Stimulated activated naive B cell treated with anti-CD40 and anti-IgM and Interleukin-4, amounts not matched to agents 10 μg/mL and 1 μg/mL and 100 μg/mL, for 72 hours (primary cell): ENCODE results near the gene DENND4C.

Experiments
- ATAC-seq, 2 donors: fragments of 150-1000 bp; cut with Tn5 transposase; replicated peaks; 2 replicates each; pipeline ENCODE4 v1.10.0; 2021; ENCODE audit warnings: moderate library complexity in 1 of 2
- DNase-seq: peaks from one replicate; pipeline ENCODE4 v3.0.0; 2021
- H3K27ac Mint-ChIP-seq: one replicate; pipeline ENCODE4 v1.8.0; 2022; ENCODE audit warnings: mild to moderate bottlenecking, mixed read lengths
- H3K27me3 Mint-ChIP-seq, 2 donors: one replicate each; pipeline ENCODE4 v1.8.0; 2022; ENCODE audit warnings: mixed read lengths in 2 of 2
- H3K36me3 Mint-ChIP-seq, 2 donors: one replicate each; pipeline ENCODE4 v1.8.0; 2022; ENCODE audit warnings: mixed read lengths in 2 of 2, mild to moderate bottlenecking in 1 of 2
- H3K4me1 Mint-ChIP-seq, 2 donors: one replicate each; pipeline ENCODE4 v1.8.0; 2022; ENCODE audit warnings: mixed read lengths in 2 of 2, mild to moderate bottlenecking in 1 of 2
- H3K4me3 Mint-ChIP-seq, 2 donors: one replicate each; pipeline ENCODE4 v1.8.0; 2022; ENCODE audit warnings: mild to moderate bottlenecking in 2 of 2, mixed read lengths in 2 of 2, moderate library complexity in 1 of 2
- H3K9me3 Mint-ChIP-seq, 2 donors: one replicate each; pipeline ENCODE4 v1.8.0; 2022; ENCODE audit warnings: mixed read lengths in 2 of 2, mild to moderate bottlenecking in 1 of 2

The DENND4C gene

DNA sequence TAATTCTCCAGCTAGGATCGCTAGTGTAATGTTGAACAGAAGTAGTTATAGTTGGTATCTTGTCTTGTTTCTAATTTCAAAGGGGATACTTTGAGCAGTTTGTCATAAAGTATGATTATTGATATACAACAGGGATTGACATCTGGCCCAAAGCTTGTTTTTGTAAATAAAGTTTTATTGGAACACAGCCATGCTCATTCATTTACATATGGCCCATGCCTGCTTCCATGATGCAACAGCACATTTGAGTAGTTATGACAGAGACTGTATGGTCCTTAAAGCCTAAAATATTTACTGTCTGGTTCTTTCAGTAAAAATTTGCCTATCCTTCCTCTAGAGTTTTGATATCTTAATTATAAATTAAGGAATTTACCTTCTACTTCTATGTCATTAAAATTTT lies 79.8 kb downstream of the DENND4C start:
- DNase-seq: no peak
- Mint-ChIP-seq H3K9me3 (no peaks in the 10 kb centered on the region), H3K27me3 (no peaks in the 10 kb centered on the region), H3K27ac (no peak overlapping the region), H3K36me3 (peaks cover 15 to 30% of the 10 kb centered on the region in 2 donors), H3K4me1 (no peaks in the 10 kb centered on the region), H3K4me3 (no peak overlapping the region)
- no peak for ATAC-seq

DNA sequence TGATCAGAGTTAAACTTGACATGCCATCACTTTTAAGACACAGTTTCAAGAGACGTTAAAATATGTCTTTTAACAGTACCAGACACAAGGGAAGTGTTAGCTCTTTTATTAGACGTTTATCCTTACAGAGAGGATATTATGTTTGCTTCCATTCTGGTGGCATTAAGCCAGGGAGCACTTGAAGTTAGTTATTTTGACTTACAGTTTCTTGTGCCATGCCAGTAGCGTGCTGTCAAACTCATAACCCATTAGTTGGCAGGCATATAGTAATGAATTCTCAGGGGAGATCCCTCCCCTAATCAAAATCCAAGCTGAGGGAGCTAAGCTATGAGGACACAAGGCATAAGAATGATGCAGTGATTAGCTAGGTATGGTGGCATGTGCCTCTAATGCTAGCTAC lies 83.1 kb downstream of the DENND4C start:
- ATAC-seq: no peak
- DNase-seq: no peak
- Mint-ChIP-seq H3K36me3 (peaks cover 8 to 11% of the 10 kb centered on the region in 2 donors), H3K27me3 (no peaks in the 10 kb centered on the region), H3K4me3 (no peak overlapping the region), H3K9me3 (no peaks in the 10 kb centered on the region), H3K4me1 (no peaks in the 10 kb centered on the region), H3K27ac (no peak overlapping the region)

DNA sequence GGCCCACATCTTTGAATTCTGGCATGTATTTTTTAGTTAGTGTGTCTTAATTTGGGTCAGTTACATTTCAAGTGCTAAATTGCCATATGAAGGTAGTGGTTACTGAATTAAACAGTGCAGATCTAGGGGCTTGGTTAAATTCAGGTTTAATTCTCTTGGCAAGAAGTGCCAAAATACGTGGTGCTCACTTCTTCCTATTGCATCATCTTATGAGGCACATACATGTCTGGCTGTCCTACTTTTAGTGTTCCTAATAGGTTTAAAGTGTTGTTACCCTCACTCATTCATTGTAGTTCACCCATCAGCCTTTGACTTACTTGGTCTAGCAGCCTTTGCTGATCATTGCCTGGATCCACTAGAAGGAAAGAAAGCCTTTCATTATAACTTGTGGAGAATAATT lies 90.0 kb downstream of the DENND4C start:
- Mint-ChIP-seq H3K27me3 (no peaks in the 10 kb centered on the region), H3K27ac (no peak overlapping the region), H3K4me1 (peaks cover 2 to 8% of the 10 kb centered on the region in 2 donors), H3K4me3 (no peak overlapping the region), H3K36me3 (peaks cover 17 to 24% of the 10 kb centered on the region in 2 donors), H3K9me3 (no peaks in the 10 kb centered on the region)
- ATAC-seq: no peak
- DNase-seq: no peak

DNA sequence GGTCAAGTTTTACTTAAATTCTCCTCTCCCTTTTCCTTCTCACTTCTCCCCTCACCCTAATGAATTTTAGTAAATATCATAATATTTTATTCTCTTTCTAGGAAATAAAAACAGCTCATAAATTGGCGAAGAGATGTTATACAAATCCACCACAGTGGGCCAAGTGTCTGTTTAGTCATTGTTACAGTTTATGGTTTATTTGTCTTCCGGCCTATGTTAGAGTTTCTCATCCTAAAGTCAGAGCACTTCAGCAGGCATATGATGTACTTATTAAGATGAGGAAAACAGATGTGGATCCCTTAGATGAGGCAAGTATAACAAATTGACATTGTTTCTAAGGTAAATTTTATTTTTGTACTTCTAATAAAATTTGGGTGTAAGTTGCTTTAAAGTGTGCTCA lies 101.4 kb downstream of the DENND4C start:
- Mint-ChIP-seq H3K9me3 (no peaks in the 10 kb centered on the region), H3K27ac (no peak overlapping the region), H3K4me1 (no peaks in the 10 kb centered on the region), H3K36me3 (peaks cover 13 to 22% of the 10 kb centered on the region in 2 donors), H3K4me3 (no peak overlapping the region), H3K27me3 (no peaks in the 10 kb centered on the region)
- no peak for DNase-seq
- ATAC-seq: no peak

DNA sequence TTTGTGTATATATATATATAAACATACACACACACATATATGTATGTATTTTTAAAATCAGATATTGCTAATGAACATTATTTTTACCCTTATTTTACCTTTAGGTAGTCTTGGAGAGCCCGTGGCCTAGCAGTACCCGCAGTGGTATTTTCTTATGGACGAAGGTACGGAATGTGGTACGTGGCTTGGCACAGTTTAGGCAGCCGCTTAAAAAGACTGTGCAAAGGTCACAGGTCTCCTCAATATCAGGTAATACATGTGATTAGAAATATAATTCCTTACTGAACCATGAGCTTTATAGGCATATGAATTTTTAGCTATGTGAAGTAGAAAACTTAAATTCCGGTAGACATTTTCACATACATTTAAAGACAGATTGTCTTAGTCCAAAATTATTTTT lies 105.7 kb downstream of the DENND4C start:
- Mint-ChIP-seq H3K4me3 (no peak overlapping the region), H3K36me3 (peaks cover 18 to 34% of the 10 kb centered on the region in 2 donors), H3K27ac (no peak overlapping the region), H3K9me3 (no peaks in the 10 kb centered on the region), H3K27me3 (no peaks in the 10 kb centered on the region), H3K4me1 (no peaks in the 10 kb centered on the region)
- no peak for ATAC-seq
- DNase-seq: no peak

DNA sequence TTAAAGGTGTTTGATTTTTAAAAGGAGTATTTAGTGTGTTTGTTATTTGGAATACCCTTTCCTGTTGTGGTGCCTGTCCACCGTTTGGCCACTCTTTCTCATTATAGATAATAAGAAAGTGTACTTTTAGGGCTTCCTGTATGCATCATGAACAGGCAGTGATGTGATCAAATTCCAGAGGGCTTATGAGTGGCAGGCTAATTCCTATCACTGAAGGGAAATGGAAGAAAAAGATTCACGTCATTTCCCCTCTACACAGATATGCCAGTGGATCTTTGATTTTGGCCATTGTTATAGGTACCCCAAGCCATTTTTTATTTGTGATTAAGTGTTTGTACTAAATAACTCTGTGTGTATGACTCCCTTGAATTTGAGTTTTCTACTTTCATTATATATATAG lies 112.5 kb downstream of the DENND4C start:
- no peaks in the 10 kb centered on the region for H3K9me3 Mint-ChIP-seq
- ATAC-seq (no peak), DNase-seq (no peak)
- peaks cover 9 to 23% of the 10 kb centered on the region in 2 donors for H3K36me3 Mint-ChIP-seq
- no peak overlapping the region for H3K4me3 Mint-ChIP-seq
- H3K27me3 Mint-ChIP-seq: no peaks in the 10 kb centered on the region
- no peaks in the 10 kb centered on the region for H3K4me1 Mint-ChIP-seq
- no peak overlapping the region for H3K27ac Mint-ChIP-seq

DNA sequence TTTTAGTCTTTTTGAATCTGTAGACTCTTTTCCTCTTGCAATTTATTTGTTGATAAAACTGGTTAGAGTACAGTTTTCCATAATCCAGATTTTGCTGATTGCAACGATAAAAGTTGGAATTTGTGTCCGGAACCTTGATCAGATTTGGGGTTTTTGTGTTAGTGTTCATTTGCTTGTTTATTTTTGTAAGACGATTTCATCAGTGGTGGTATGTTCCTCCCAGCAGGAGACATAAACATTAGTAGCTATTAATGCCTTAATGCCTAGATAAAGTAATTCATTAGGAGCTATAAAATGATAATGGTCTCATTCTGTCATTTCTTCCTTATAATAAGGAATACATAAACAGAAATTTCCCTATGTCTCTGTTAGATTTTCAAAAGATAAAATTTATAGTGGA lies 128.2 kb downstream of the DENND4C start:
- Mint-ChIP-seq H3K27me3 (no peaks in the 10 kb centered on the region), H3K36me3 (peaks cover 26% of the 10 kb centered on the region in 2 donors), H3K9me3 (no peaks in the 10 kb centered on the region), H3K27ac (no peak overlapping the region), H3K4me3 (no peak overlapping the region), H3K4me1 (no peaks in the 10 kb centered on the region)
- DNase-seq (no peak), ATAC-seq (no peak)

DNA sequence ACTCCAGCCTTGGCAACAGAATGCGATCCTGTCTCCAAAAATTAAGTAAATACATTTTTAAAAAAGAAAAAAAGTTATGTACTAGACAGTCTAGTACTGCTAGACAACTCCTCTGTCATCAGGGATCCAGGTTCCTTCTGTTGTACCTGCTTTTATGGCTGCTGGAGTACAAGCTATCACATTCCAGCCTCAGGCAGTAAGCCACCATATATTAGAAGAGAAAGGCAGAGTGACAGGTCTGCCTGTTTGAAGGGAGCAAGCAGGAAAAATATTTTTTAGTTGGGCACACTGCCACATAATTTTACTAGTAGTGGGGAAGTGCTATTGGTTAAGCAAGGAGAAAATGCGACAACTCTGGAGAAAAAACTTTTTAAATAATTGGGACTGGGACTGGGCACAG lies 138.6 kb downstream of the DENND4C start:
- ATAC-seq (no peak), DNase-seq (no peak)
- Mint-ChIP-seq H3K27me3 (no peaks in the 10 kb centered on the region), H3K9me3 (no peaks in the 10 kb centered on the region), H3K4me1 (peaks cover 0 to 1% of the 10 kb centered on the region in 2 donors), H3K4me3 (no peak overlapping the region), H3K36me3 (peaks cover 16 to 20% of the 10 kb centered on the region in 2 donors), H3K27ac (peak overlapping the region; percentile 20)

DNA sequence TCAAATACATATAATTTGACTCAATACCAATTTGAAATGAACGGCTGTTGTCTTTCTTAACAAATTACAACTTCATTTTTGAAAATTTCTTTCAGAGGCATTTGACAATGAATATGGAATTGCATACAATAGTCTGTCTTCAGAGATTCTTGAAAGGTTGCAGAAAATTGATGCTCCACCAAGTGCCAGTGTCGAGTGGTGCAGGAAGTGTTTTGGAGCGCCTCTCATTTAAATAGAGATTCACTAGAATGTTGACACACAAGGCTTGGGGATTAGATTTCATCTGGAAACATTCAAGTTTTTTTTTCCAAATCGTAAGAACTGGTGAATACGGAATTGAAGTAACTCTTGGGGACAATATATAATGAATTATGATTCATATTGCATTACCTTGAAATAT lies 141.4 kb downstream of the DENND4C start:
- Mint-ChIP-seq H3K27ac (no peak overlapping the region), H3K27me3 (no peaks in the 10 kb centered on the region), H3K36me3 (peaks cover 26 to 35% of the 10 kb centered on the region in 2 donors), H3K9me3 (no peaks in the 10 kb centered on the region), H3K4me3 (no peak overlapping the region), H3K4me1 (peaks cover 5 to 16% of the 10 kb centered on the region in 2 donors)
- DNase-seq (no peak), ATAC-seq (no peak)

DNA sequence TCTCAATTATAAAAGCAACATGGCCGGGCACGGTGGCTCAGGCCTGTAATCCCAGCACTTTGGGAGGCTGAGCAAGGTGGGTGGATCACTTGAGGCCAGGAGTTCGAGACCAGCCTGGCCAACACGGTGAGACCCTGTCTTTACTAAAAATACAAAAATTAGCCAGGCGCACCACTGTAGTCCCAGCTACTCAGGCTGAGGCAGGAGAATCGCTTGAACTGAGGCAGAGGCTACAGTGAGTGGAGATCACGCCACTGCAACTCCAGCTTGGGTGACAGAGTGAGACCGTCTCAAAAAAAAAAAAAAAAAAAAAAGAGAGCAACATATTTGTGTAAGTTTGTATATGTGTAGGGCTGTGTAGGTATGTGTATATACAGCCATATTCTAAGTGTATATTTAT lies 142.1 kb downstream of the DENND4C start:
- H3K4me1 Mint-ChIP-seq: peaks cover 10 to 22% of the 10 kb centered on the region in 2 donors
- DNase-seq: no peak
- ATAC-seq: peak in 1 of 2 donors; percentile 18
- H3K9me3 Mint-ChIP-seq: no peaks in the 10 kb centered on the region
- peaks cover 32 to 41% of the 10 kb centered on the region in 2 donors for H3K36me3 Mint-ChIP-seq
- H3K4me3 Mint-ChIP-seq: no peak overlapping the region
- H3K27ac Mint-ChIP-seq: peak overlapping the region; percentile 51
- H3K27me3 Mint-ChIP-seq: no peaks in the 10 kb centered on the region

DNA sequence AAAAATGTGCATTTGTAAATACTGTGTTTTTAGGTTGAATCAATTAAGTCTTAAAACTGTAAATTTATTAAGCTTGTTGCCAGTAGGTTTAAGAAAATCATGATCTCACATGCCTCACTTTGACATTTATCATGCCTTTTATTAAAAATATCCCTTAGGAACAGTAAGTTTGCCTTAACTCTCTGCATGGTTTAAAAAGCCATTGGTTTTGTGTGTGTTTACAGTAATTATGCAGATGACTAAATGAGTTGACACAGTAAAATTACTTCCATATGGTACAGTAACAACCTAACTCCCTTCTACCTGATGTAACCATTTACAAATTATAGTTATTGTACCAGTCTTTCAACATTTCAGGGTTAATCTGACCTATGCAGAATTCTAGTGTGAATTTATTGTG lies 143.0 kb downstream of the DENND4C start:
- Mint-ChIP-seq H3K4me3 (no peak overlapping the region), H3K4me1 (peaks cover 12 to 32% of the 10 kb centered on the region in 2 donors), H3K9me3 (no peaks in the 10 kb centered on the region), H3K36me3 (peaks cover 40 to 51% of the 10 kb centered on the region in 2 donors), H3K27me3 (no peaks in the 10 kb centered on the region), H3K27ac (no peak overlapping the region)
- no peak for DNase-seq
- ATAC-seq: no peak

DNA sequence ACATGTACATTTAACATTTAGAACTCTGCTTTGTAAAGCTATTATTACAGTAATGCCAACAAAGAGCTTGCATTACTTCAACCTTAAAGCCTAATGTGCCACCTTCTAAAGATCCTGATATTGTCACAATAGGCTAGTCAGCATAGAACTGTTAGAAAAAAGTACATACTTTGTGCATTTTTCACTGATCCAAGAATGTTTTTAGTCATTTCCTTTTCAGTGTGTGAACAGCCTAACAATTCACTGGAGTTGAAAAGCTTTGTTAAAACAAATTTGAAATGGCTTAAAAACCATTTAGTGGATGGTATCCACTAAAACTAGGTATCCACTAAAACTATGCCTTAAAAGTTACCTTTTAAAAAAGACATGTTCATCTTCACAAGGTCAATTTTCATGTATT lies 145.0 kb downstream of the DENND4C start:
- DNase-seq (no peak), ATAC-seq (no peak)
- Mint-ChIP-seq H3K9me3 (no peaks in the 10 kb centered on the region), H3K36me3 (peaks cover 58 to 71% of the 10 kb centered on the region in 2 donors), H3K27ac (peak overlapping the region; percentile 73), H3K27me3 (no peaks in the 10 kb centered on the region), H3K4me3 (no peak overlapping the region), H3K4me1 (peaks cover 16 to 36% of the 10 kb centered on the region in 2 donors)

DNA sequence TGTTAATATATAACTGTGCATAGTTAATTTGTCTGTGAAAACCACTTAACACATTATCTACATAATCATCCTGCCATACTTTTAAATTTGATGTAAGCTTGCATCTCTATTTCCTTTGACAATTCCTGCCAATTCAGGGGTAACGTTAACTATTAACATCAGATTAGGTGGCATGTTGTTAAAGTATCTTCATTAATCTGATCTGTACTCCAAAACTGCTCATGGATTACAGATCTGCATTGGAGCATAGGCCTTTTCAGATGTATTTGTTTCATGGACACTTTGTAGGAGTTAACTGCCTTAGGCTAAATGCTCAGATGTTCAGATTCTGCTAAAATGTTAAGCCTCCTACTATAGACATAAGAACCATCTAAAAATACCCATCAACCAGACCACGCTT lies 146.4 kb downstream of the DENND4C start:
- peaks cover 59 to 76% of the 10 kb centered on the region in 2 donors for H3K36me3 Mint-ChIP-seq
- H3K4me1 Mint-ChIP-seq: peaks cover 19 to 43% of the 10 kb centered on the region in 2 donors
- peak overlapping the region; percentile 31 for H3K27ac Mint-ChIP-seq
- no peaks in the 10 kb centered on the region for H3K27me3 Mint-ChIP-seq
- DNase-seq (no peak), ATAC-seq (no peak)
- peak overlapping the region; percentile 62 to 63 for H3K4me3 Mint-ChIP-seq
- H3K9me3 Mint-ChIP-seq: no peaks in the 10 kb centered on the region

DNA sequence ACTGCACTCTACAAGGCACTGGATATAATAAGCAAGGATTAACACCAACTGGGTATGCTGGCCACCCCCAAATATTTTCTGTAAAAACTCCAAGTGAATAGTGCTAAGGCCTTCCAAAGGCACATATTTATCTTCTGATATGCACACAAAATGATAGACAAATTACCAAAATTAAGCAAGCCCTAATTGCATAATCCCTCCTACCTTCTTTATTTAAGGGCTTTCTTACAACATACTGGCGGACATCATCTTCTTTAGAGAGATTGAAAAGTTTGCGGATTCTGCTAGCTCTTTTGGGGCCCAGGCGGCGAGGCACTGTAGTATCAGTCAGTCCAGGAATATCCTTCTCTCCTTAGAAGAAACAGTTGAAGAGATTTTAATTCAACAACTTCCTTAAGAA lies 147.7 kb downstream of the DENND4C start:
- ATAC-seq (no peak), DNase-seq (no peak)
- no peaks in the 10 kb centered on the region for H3K27me3 Mint-ChIP-seq
- peaks cover 19 to 43% of the 10 kb centered on the region in 2 donors for H3K4me1 Mint-ChIP-seq
- no peaks in the 10 kb centered on the region for H3K9me3 Mint-ChIP-seq
- peak overlapping the region; percentile 95 to 99 for H3K4me3 Mint-ChIP-seq
- peak overlapping the region; percentile 99 for H3K27ac Mint-ChIP-seq
- peaks cover 59 to 71% of the 10 kb centered on the region in 2 donors for H3K36me3 Mint-ChIP-seq

DNA sequence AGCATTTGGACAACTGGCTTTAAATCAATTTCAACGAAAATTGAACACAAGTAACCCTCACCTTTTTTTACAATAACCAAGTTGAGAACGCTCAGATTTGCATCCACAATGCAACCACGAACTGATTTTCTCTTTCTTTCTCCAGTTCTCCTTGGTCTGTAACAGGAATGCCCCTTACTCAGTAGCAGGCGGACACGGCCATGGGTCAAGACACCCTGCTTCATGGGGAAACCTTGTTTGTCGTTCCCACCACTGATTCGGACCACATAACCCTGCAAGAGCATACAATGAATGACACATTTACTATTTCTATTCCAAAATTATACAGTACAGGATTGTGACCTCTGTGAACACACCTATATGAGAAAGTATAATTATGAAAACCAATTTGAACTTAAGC lies 148.2 kb downstream of the DENND4C start:
- H3K36me3 Mint-ChIP-seq: peaks cover 57 to 68% of the 10 kb centered on the region in 2 donors
- H3K9me3 Mint-ChIP-seq: no peaks in the 10 kb centered on the region
- ATAC-seq (no peak), DNase-seq (no peak)
- peaks cover 19 to 43% of the 10 kb centered on the region in 2 donors for H3K4me1 Mint-ChIP-seq
- H3K27me3 Mint-ChIP-seq: no peaks in the 10 kb centered on the region
- peak overlapping the region; percentile 99 for H3K27ac Mint-ChIP-seq
- H3K4me3 Mint-ChIP-seq: peak overlapping the region; percentile 95 to 99

DNA sequence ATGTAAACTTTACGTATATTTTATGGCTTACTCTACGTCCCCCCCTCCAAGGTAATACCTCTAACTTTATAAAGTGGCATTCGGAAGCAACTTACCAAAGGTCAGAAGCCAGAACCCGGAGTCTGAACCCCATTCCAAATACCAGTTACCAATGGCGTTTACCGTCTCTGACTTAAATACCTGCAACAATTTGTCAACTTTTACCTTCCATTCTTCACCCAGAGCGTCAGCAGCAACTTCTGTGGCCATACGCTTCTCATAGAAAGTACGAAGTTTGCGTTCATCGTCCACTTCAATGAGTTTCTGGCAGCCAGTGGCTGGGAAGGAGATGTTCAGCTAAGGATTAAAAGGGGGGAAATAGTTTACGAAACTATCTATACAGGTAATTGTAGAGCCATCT lies 148.8 kb downstream of the DENND4C start:
- Mint-ChIP-seq H3K27ac (peak overlapping the region; percentile 99), H3K4me3 (peak overlapping the region; percentile 95 to 99), H3K27me3 (no peaks in the 10 kb centered on the region), H3K4me1 (peaks cover 19 to 40% of the 10 kb centered on the region in 2 donors), H3K9me3 (no peaks in the 10 kb centered on the region), H3K36me3 (peaks cover 52 to 62% of the 10 kb centered on the region in 2 donors)
- DNase-seq: no peak
- no peak for ATAC-seq
